Airway epithelial cell (primary cell): Measurements from ENCODE around the gene LGR4. TPM values are rescaled to one million over a fixed set of nuclear protein-coding genes. Genes with fewer than 3 reads are reported as not detected.

Experiments
- total RNA-seq: library from RNA; depleted of rRNA; stranded (reverse); fragments of >200 nt; gene quantifications from 2 replicates; pipeline ENCODE4 v1.2.3, GENCODE V29; 2015

LGR4 gene, protein sequence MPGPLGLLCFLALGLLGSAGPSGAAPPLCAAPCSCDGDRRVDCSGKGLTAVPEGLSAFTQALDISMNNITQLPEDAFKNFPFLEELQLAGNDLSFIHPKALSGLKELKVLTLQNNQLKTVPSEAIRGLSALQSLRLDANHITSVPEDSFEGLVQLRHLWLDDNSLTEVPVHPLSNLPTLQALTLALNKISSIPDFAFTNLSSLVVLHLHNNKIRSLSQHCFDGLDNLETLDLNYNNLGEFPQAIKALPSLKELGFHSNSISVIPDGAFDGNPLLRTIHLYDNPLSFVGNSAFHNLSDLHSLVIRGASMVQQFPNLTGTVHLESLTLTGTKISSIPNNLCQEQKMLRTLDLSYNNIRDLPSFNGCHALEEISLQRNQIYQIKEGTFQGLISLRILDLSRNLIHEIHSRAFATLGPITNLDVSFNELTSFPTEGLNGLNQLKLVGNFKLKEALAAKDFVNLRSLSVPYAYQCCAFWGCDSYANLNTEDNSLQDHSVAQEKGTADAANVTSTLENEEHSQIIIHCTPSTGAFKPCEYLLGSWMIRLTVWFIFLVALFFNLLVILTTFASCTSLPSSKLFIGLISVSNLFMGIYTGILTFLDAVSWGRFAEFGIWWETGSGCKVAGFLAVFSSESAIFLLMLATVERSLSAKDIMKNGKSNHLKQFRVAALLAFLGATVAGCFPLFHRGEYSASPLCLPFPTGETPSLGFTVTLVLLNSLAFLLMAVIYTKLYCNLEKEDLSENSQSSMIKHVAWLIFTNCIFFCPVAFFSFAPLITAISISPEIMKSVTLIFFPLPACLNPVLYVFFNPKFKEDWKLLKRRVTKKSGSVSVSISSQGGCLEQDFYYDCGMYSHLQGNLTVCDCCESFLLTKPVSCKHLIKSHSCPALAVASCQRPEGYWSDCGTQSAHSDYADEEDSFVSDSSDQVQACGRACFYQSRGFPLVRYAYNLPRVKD
- 41.8 and 45.8 TPM in 2 replicates for total RNA-seq

DNA sequence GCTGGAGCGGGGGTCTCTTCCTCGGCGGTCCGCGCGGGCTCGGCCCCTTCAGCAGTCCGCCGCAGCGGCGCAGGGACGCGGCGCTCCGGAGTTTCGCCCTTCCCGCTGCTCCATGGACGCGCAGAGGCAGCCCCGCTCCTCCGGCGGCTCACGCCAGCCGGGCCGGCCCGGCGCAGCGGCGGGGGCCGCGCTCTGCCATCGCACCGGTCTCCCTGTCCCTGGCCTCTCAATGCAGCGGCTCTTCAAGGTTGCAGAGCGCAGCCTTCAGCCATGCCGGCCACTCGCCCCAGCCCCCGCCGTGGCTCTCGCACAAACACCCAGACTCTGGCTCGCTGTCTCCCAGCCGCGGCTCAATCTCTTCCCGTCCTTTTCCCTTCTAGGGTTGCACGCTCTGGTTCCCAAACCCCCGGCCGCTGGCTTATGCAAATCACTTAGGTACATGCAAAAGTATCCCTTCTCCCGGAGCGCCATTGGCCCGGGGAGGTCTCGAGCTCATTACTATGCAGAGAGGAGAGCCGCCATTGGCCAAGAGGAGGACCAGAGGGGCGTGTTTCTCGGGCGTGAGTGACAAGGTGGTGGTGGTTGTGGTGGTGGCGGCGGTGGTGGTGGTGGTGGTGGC, at the start of gene LGR4:
Gene LGR4 (minus strand): TSS at position 393 of the 619 bp plus-strand sequence. CDS start 488 bp downstream, outside the sequence.

DNA sequence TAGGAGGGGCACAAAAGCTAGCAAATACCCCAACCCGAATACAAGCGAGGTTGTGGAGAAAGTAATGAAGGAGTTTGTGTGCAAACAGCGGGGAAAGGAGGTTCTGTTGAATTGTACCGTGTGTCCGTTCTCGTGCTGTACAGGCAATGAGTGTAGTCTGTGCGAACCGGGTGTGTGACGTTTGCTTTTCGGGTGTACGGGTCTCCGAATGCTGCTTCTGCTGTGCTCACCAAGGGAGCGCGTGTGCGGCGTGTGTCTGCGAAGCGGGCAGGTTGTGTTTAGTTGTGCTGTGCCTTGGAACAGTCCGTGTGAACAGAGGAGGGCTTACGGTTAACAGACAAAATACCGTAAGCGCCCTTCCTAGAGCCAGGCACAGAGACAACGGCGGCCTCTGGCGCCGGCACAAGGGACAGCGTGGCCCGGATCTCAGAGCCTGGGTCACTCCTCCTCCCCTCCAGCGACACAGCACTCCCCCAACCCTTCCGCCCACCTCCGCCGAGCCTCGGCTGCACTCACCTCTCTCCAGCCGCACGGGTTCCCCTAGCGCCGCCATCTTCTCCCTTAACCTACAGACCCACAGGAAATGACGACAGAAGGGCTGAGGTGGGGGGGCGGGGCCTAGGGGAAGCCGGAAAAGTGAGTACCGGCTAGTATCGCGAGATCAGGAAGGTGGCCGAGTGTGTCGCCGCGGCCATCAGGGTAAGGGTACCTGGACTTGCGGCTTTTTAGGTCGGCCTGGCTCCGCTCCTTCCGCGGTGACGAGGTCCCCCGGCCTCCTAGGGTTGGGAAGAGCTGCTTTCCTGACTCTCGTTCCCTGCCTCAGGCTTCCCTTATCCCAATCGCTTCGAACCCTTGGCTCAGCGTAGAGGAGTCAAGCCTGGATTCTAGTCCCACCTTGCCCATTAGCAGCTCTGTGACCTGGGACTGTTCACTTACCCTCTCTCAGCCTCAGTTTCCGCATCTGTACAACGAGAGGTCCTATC, 33.9 kb upstream of the LGR4 start, which contains the start of gene LIN7C:
Gene LIN7C (minus strand): TSS at position 570 of the 983 bp plus-strand sequence. CDS start 17 bp downstream, at position 553.

GRCh38 chr11:27362749-27363575, 109.6 kb downstream of the LGR4 start, which contains the start of gene CCDC34:
Gene CCDC34 (minus strand): TSS chr11:27363215. CDS start chr11:27363194, 21 bp downstream.

Other genes starting within 250 kb of the LGR4 start
- 7.6 and 7.8 TPM in 2 replicates for gene CCDC34, start 109.6 kb downstream of the LGR4 start, total RNA-seq
- gene LIN7C, start 34.0 kb upstream of the LGR4 start, total RNA-seq, result 37.3 and 45.2 TPM in 2 replicates
- gene BDNF, start 227.7 kb upstream of the LGR4 start, total RNA-seq, result 0.71 and 1.2 TPM in 2 replicates